GM18502 (cell line): ENCODE measurements around the gene CPSF4.

ENCODE experiments used
- ATAC-seq: cut with Tn5 transposase; IDR thresholded peaks from one replicate; pipeline ENCODE4 v1.9.1; 2021; ENCODE audit warnings: mild to moderate bottlenecking; ENCODE audit not compliant: unreplicated experiment, poor library complexity

Gene CPSF4

DNA sequence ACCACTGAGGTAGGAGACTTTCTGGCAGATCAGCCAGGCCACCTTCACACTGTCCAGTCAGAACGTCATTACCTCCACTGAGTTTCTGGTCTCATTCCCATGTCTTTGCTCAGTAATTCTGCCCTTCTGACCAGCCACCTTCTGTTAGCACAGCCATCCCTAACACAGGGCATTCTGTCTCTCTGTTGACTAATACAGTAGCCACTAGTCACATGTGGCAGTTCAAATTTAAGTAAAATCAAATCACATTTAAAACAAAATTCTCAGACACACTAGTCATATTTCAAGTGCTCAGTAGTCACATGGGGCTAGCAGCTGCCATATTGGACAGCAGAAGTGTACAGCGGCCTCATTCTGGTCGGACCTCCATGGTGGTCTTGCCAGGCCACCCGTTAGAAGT, 7.4 kb downstream of the CPSF4 start:
- ATAC-seq = no peak

DNA sequence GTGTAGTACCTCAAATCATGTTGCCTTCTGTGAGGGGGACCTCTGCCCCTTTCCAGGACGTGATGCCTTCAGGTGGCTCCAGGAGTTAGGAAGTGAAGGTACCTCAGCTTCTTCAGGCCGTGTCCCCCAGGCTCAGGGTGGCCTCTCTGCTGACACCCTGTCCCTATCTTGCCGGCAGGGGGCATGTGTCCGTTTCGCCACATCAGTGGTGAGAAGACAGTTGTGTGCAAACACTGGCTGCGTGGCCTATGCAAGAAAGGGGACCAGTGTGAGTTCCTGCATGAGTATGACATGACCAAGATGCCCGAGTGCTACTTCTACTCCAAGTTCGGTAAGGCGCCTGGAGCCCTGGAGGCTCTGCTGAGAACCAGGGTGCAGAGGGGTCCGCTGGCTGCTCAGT, 9.2 kb downstream of the CPSF4 start:
- no peak for ATAC-seq

DNA sequence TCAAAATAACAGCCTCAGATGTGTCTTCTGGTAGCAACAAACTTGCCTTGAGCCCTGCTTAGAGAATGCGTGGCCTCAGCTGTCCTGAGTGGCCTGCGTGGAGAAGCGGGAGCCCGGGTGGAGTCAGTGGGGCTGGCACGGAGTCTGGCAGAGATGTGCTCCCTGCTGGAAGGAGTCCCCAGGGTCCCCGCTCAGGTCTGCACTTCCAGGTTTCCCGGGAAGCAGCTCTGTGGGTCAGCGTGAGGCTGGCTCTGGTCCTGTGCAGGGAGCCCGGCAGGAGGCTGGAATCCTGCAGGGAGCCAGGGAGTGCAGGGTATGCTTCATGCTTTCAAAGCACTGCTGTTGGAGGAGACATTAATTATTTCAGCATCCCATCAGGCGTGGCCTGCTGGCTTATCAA, 10.1 kb downstream of the CPSF4 start:
- no peak for ATAC-seq

DNA sequence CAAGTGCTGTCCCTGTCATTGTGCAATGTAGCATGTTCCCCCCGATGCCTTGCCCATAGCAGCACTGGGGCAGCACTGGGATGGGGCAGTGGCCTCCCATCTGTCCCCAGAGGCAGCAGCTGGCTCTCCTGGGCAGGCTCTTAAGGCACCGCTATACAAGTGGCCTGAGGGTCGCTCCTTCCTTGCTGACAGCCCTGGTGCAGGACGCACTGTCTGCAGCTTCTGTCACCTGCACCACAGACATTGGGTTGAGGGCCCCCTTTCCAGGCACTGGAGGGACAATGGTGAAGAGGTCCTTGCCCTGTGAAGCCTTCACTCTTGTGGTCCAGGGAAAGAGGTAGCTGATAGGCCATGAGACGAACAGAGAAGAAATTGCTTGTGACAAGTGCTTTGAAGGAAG, 10.6 kb downstream of the CPSF4 start:
- ATAC-seq = no peak

DNA sequence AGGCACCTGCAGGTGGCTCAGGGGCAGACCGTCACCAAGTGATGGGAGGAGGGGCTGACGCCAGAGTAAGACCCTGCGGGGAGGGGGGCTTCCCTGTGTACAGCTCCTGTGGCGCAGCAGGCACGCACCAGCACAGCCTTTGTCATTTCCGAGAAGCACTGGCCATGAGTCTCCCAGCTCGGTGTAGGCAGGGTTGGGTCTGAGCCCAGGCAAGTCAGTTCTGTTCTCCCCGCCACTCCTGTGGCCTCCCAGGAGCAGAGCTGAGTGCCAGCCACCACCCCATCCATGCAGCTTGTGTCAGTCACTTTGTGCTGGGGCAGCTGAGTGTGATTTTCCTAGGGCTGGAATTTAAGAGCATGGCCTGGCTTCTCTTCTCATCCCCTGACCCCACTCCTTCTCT, 13.2 kb downstream of the CPSF4 start:
- ATAC-seq = no peak

DNA sequence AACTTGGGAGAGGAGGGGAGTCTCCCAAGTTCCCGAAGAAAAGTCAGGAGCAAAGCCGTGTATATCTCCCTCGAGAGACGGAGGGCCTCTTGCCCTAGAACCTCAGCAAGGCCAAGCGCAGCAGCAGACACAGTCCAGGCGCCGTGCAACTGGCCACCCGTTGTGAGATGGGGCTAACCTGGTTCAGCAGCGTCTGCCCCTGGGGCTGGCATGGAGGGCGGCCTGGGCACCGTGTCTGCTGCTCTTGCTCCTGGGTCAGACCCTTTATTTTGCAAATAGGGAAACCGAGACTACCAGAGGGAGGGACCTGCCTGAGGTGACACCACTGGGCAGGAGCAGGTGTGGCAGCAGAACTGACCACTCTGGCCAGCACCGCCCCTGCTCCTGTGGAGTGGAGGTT, 13.8 kb downstream of the CPSF4 start:
- no peak for ATAC-seq

DNA sequence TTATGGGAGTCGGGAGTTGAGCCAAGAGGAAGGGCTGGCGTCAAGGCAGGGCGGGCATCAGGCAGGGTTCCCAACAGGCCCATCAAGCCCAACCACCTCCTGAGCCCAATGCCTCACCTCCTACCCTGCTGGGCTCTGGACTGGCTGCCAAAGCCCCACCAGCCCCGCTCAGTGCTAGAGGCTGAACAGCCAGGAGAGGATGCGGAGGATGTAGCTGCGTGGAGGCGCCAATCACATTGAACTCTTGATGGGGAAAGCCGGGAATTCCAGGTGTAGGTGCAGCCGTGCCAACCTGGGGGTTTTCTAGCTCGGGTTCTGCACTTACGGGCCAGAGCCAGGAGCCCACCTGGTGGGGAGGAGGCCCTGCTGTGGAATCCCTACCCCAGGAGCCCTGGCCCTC, 14.4 kb downstream of the CPSF4 start:
- no peak for ATAC-seq

DNA sequence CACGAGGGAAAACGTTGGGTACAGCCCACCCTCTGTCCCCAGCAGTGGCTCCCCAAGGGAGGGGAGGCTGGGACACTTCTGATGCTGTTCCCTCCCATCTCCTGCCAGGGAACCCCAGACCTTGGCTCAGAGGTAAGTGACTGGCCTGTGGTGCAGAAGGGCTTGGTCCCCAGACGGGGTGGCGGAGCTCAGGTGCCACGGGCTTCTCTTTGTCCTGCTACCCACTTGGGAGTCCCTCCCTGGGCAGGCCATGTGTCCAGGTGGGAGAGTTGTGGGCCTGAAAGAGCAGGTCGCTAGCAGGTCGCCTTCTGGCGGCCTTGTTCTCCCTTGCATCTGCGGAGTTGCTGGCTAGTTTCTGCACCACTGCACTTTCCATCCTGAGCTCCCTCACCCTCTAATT, 17.1 kb downstream of the CPSF4 start:
- no peak for ATAC-seq

DNA sequence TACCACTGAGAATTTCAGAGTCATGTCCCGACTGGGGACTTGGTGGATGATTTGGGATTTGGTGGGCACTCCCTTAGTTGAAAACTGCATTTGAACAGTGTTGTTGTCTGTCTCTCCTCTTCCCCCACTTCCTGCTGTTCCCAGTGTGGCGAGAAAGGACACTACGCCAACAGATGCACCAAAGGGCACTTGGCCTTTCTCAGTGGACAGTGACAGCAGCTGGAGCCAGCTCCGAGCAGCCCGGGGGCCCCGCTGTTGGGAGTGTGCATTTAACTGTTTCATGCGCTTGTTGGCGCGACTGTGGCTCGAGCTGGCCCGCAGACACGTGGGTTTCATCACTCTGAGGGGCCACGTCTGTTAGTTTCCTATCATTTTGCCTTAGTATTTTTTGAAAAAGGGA, 17.5 kb downstream of the CPSF4 start:
- ATAC-seq = no peak

DNA sequence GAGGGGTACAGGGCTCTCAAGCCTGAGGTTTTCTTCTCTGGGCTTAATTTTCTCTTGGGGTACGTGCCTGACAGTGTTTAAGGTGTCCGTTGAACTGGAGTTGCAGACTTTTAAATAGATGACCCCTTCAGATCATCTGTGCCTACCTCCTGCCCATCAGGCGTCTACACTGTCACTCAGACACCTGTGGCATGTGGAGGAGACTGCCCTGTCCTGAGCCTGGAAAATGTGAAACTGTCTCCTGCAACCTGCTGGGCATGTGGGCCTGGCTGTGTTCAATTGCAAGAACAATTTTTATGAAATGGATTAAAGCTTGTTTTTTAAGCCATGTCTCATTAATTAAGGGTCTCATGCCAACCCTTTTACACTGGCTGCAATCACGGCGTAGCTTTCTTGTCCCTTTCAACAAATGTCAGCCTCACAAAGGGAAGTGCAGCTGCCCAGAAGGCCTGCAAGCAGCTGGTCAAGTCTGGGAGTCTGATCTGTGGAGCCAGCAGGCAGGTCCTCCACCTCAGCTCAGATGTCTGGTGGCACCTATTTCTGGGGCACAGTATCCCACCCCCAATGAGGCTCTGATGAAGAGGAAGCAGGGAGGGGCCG, 18.4 kb downstream of the CPSF4 start:
- no peak for ATAC-seq

DNA sequence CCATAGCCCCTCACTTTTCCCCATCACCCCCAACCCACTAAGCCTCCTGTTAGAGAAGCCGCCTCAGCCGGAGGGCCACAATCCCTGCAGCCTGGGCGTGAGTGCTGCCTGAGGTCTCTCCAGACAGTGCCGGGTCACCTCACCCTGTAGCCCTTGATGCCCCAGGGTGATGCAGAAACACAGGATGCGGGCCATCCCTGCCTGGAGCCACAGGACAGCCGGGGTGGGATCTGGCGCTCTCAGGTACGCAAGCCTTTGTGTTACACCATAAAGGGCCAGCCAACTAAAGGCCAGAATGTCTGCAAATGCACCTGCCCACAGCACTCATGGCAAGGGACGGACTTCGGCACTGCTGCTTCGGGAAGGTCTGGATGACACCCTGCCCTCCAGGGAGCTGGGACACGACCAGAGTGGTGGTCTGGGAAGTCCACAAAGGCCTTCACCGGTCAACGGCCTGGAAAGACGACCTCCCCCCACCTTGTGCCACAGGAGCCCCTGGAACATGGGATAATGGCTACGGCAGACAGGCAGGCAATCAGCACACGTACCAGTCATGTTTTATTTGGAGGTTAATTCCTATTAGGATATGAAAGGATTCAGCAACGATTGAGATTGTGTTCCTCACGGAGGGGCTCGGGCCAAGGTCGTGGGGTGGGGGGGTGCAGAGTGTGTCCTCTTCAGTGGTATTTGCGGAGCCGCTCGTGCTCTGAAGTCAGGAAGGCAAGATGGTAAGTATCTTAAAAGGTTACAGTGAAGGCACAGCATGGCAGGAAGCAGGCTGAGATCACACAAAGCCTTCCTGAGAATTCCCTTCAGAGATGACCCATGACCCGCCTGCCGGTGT, 19.1 kb downstream of the CPSF4 start:
- no peak for ATAC-seq

DNA sequence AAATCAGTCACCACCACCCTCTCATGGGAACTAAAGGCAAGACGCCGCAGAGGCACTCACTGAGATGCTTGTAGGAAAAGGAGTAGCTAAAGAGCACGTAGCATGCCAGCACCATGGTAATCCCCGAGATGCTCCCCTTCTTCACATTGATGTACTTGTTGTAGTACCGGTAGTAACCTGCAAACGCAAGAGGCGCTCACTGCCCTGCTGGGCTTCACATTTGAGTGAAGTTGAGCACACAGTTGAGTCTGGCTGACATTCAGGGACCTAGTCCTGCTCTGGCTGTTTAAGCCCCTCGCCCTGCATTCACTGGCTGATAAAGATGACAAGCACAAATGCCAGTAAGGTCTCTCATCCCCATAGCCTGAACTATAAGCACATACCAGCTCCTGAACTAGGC, 20.3 kb downstream of the CPSF4 start:
- no peak for ATAC-seq

DNA sequence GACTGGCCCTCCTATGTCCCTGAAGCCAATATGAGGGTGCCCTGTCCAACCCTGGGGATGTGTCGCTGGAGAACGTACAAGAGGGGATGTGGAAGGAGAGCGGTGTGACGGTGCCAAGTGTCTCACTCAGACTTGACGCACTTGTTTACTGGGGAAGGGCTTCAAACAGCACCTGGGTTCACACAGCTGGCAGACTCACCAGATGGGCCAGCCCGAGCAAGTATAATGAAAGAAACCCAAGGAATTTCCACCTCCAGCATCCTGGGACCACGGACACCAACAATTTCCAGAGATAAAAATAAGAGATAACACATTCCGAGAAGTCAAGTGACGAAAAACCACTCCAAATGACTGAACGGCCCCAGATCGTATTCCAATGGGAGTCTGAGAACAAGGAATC, 21.9 kb downstream of the CPSF4 start:
- ATAC-seq = no peak

DNA sequence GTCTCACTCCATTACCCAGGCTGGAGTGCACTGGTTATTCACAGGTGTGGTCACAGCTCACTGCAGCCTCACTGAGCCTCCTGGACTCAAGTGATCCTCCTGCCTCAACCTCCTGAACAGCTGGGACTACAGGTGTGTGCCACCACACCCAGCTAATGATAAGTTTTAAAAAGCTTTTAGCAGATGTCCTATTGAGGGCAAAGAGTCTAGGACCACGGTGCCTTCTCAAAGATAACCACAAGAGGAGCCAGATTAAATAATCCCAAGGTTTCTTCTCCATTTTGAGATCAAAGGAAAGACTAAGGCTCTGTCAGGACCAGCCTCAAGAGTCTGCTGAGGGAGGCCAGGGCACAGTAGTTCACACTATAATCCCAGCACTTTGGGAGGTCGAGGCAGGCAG, 22.5 kb downstream of the CPSF4 start:
- ATAC-seq = no peak

DNA sequence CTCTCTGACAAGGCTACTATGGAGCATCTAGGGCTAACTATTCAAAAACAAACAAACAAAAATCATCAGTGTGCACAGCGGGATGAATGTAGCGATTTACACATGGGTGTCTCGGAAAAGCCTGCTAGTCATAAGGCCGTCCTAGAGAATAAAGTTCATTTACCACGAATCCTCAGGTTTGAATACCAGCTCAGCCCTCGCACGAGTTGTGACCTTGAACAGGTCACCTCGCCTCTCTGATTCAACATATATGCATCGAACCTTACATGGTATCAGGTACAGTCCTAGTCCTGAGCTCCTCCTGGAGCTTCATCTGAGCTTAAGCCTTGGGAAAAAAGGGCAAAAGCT, 26.7 kb downstream of the CPSF4 start:
- ATAC-seq = no peak

DNA sequence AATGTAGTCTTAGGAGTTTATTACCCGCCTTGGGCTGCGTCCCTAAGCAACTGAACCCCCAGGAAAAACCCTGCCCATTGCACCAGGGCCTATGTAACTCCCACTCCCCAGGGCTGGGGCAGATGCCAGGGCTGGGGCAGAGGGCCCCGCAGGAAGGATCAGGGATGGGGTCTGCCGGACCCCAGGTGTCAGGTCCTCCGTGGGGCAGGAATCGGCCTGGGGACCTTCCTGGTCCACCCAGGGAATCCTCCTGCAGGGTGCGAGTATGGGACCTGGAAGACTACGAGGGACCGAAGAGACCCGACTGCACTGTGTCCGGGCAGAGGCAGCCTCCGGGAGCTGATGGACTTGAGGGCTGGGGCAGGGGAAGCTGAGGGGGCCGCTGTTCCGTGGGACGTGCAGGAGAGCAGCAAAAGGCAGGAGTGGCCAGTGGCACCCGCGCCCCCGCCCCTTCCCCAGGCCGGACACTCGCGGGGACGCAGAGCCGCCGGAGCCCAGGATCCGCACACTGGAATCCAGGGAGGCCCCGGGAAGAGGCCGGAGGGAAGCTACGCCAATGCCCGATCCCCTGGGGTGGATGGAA, 29.7 kb downstream of the CPSF4 start:
- ATAC-seq = no peak

DNA sequence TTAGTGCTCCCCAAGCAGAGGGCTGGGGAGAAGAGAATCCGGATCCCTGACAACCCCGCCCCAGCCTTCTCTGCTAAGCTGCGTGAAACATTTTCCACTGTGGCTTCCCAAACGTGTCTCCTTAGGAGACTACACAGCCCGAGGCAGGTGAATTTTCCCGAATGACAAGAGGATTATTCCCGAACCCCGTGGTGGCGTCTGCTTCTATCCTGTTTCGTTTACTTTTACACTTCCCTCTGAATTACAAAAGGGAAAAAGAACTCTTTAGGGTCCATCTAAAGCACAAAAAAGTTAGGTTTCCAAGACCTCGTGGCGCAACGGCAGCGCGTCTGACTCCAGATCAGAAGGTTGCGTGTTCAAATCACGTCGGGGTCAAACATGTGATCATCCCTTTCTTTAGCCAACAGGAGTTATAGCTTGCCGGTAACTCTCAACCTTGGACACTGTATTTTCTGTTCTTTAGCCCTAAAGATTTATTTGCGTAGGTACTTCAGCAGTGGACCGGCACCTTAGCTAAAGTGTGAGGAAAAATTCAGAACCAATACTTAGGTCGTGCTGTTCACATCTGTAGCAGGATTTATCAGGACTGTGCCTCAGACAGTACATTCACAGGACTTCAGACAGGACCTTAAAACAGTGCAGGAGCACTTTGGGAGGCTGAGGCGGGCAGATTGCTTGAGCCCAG, 30.8 kb downstream of the CPSF4 start:
- no peak for ATAC-seq

DNA sequence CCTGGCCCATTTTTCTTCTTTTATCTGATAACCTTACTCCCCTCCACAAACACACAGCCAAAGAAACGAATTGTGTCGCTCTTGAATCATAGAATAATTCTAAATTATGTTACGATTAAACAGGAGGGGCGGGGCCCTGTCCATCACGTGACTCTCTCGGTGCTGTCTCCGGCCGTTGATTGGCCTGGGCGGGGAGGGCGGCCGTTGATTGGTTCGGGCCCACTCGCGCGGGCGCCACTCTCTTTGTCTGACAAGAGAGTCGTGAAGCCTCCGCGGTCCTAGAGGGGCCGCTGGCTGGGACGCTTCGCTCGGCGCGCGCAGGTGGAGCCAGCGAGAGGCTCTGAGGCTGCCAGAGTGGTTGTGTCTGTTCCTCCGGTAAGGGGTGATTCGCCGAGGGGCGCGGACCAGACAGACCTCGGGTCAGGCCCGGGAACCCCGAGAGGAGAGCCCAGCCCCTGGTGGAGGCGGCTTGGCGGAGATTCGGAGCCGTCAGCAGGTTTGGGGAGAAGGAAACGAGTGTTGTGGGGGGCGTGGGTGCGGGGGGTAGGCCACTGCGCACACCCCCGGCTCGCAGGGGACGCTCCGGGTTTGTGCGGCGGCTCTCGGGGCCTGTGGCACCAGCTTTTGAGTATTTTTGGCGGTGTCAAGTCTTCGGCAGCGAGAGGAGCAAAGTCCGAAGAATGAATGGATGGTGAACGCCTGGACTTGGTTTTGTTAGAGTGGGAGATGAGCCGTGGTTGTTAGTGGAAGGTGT, 34.0 kb downstream of the CPSF4 start, which contains the start of gene ZNF789:
Gene ZNF789, plus strand, starts transcription at position 330 of the 754 bp plus-strand sequence. CDS start 3,567 bp downstream, outside the sequence.
- ATAC-seq = peak; percentile 97

DNA sequence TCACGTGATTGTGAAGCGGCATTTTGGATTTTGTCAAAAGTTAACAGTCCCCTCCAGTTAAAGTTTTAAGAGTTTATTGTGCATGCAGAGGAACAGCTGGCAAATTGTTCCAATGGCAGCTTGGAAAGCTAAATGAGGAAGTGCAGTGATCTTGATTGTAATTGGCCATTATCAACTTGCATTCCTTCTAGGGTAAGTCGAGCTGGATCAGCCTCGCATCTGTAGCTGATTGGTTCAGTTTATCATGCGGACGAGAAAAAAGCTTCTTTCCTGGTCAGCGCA, 34.5 kb downstream of the CPSF4 start:
- no peak for ATAC-seq

DNA sequence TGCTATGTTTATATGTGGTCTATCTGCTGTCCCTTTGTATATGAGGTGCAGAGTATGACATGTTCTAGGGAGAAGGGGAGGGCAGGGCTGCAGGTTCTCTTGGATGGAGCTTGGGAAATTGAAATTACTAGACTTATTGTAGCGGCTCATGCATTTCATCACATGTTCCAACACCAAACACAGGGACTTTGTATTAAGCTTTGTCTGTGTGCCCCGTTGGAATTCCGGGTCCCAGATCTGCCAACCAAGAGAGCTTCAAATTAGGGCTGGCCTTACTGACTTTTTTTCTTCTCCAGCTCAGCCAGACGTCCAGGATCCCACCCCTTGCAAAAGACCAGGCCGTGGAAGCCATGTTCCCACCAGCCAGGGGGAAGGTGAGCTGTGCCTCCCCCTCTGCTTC, 37.4 kb downstream of the CPSF4 start:
- no peak for ATAC-seq
